ENCODE measurements around the gene UGCG. TPM values are rescaled to one million over a fixed set of nuclear protein-coding genes. Genes with fewer than 3 reads are reported as not detected.

UGCG gene
- total and polyA plus RNA-seq, 9 of the 15 experiments (the other 6 are each of a cell fraction or from before 2014, with no cell fraction given): 20.0 to 40.3 (median 29.2) TPM

DNA sequence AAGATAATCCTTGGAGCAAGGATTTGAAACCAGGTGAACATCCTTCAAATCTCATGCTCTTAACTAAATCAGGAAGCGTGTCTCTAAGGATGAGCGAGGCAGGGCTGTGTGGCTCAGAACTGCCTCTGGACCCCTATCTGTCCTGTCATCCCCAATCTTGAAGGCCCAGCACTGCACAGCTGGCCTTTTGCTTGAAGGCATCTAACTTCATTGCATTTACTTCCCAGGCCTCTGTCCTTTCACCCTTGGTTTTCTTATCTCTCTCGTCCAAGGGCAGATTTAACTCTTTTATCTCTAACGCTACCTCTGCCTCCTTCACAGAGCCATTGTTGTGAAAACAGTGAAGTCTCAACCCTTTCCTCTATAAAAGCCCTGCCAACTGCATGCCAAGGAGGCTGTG lies 83.8 kb downstream of the UGCG start (continued):
- TF ChIP-seq EHMT2 (IDR thresholded peaks at IDR 0.05) (no peak; the same call in 1 of the 2 replicates), DMBX1 (CRISPR knock-in tag; IDR thresholded peaks at IDR 0.05; ENCODE audit: borderline replicate concordance) (no peak), TGIF2 (CRISPR knock-in tag; IDR thresholded peaks at IDR 0.05) (no peak), ZNF778 (CRISPR knock-in tag; IDR thresholded peaks at IDR 0.05) (no peak), DNMT1 (IDR thresholded peaks at IDR 0.05) (no peak), BRD4 (IDR thresholded peaks at IDR 0.05) (no peak), RBM34 (IDR thresholded peaks at IDR 0.05; ENCODE audit: borderline replicate concordance, insufficient read depth, low read length) (no peak), ZNF780A (CRISPR knock-in tag; IDR thresholded peaks at IDR 0.05) (no peak), DIDO1 (tag; IDR thresholded peaks at IDR 0.05; ENCODE audit: low read depth) (0 out of 2 replicates have a peak, but pooled peaks have one; percentile 43), SNIP1 (IDR thresholded peaks at IDR 0.05; ENCODE audit: low read depth) (no peak), XRCC5 (IDR thresholded peaks at IDR 0.05; ENCODE audit: low read depth, low read length) (0 out of 2 replicates have a peak, but pooled peaks have one; percentile 19), EP300 (IDR thresholded peaks at IDR 0.05; ENCODE audit: low read length) (peak; percentile 68), CCAR2 (IDR thresholded peaks at IDR 0.05; ENCODE audit: low read depth, low read length) (no peak), GTF2F1 (IDR thresholded peaks at IDR 0.05; ENCODE audit: low read depth, low read length) (no peak), KLF1 (tag; IDR thresholded peaks at IDR 0.05) (no peak), ZBTB8A (IDR thresholded peaks at IDR 0.05; ENCODE audit: partially characterized antibody) (no peak), WHSC1 (IDR thresholded peaks at IDR 0.05; ENCODE audit: low read length) (no peak), EGR1 (conservative IDR thresholded peaks at IDR 0.05) (no peak), GATAD2B (IDR thresholded peaks at IDR 0.05; ENCODE audit: borderline replicate concordance) (no peak), MBD2 (IDR thresholded peaks at IDR 0.05; ENCODE audit: borderline replicate concordance, low read depth) (no peak)
- TF ChIP-seq, protein P1, sequence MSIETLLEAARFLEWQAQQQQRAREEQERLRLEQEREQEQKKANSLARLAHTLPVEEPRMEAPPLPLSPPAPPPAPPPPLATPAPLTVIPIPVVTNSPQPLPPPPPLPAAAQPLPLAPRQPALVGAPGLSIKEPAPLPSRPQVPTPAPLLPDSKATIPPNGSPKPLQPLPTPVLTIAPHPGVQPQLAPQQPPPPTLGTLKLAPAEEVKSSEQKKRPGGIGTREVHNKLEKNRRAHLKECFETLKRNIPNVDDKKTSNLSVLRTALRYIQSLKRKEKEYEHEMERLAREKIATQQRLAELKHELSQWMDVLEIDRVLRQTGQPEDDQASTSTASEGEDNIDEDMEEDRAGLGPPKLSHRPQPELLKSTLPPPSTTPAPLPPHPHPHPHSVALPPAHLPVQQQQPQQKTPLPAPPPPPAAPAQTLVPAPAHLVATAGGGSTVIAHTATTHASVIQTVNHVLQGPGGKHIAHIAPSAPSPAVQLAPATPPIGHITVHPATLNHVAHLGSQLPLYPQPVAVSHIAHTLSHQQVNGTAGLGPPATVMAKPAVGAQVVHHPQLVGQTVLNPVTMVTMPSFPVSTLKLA (conservative IDR thresholded peaks at IDR 0.05): 0 out of 4 replicates have a peak, but pooled peaks of 1 of the 2 experiments have one; percentile 23
- TF ChIP-seq, protein P2, sequence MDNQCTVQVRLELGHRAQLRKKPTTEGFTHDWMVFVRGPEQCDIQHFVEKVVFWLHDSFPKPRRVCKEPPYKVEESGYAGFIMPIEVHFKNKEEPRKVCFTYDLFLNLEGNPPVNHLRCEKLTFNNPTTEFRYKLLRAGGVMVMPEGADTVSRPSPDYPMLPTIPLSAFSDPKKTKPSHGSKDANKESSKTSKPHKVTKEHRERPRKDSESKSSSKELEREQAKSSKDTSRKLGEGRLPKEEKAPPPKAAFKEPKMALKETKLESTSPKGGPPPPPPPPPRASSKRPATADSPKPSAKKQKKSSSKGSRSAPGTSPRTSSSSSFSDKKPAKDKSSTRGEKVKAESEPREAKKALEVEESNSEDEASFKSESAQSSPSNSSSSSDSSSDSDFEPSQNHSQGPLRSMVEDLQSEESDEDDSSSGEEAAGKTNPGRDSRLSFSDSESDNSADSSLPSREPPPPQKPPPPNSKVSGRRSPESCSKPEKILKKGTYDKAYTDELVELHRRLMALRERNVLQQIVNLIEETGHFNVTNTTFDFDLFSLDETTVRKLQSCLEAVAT (IDR thresholded peaks at IDR 0.05): no peak
- TF ChIP-seq, protein P3, sequence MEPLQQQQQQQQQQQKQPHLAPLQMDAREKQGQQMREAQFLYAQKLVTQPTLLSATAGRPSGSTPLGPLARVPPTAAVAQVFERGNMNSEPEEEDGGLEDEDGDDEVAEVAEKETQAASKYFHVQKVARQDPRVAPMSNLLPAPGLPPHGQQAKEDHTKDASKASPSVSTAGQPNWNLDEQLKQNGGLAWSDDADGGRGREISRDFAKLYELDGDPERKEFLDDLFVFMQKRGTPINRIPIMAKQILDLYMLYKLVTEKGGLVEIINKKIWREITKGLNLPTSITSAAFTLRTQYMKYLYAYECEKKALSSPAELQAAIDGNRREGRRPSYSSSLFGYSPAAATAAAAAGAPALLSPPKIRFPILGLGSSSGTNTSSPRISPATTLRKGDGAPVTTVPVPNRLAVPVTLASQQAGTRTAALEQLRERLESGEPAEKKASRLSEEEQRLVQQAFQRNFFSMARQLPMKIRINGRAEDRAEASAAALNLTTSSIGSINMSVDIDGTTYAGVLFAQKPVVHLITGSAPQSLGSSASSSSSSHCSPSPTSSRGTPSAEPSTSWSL (CRISPR knock-in tag; IDR thresholded peaks at IDR 0.05; ENCODE audit: borderline replicate concordance): no peak
